HCT116 (cell line): ENCODE data around the gene NCKAP5. TPM values are rescaled to one million over a fixed set of nuclear protein-coding genes. Genes with fewer than 3 reads are reported as not detected.

Source experiments
- ATAC-seq: fragments of 200-7000 bp; cut with Tn5 transposase; 2 replicates; pipeline ENCODE4 v1.9.1; 2020; ENCODE audit warnings: mild to moderate bottlenecking, moderate library complexity
- BruUV-seq: library from RNA; stranded (reverse); fragments of 400-500 nt; replicated peaks from 2 replicates; lab custom pipeline; 2021; lab: Mats Ljungman, UMichigan
- CTCF ChIA-PET: fragments of 300-600 bp; sonication (Branson Sonifier 250); formaldehyde crosslinking; loops from one replicate; lab custom pipeline; 2021; ENCODE audit warnings: antibody characterized with exemption; lab: Charles Lee
- POLR2A ChIA-PET: fragments of 300-600, 350-600 bp; sonication (Branson Sonifier 250); formaldehyde crosslinking; loops from one replicate; lab custom pipeline; 2021; ENCODE audit warnings: antibody characterized with exemption; lab: Charles Lee
- RAD21 ChIA-PET, 2 experiments: fragments of 300-600 bp; sonication (Branson Sonifier 250); formaldehyde crosslinking; loops; one replicate each; lab custom pipeline; 2023; ENCODE audit warnings: low total read pairs in 2 of 2; ENCODE audit not compliant: uncharacterized antibody in 2 of 2, unreplicated experiment in 2 of 2, low non-redundant PET in 1 of 2; lab: Charles Lee
- DNase-seq: peaks from one replicate; pipeline ENCODE4 v3.0.0-alpha.2; 2010; ENCODE audit warnings: low read depth, low spot score
- H2AFZ ChIP-seq: fragments of 200-600 bp; shearing (Covaris generic), sonication (generic); 2 replicates; pipeline ENCODE4 v1.6.1; 2017; ENCODE audit warnings: low read depth, mixed run types, mixed read lengths, antibody characterized with exemption, low read length; ENCODE audit not compliant: poor library complexity, severe bottlenecking
- H3K27ac ChIP-seq: 2 replicates; pipeline ENCODE4 v1.5.1; 2012; ENCODE audit warnings: low read depth, low read length
- H3K27me3 ChIP-seq: fragments of 200-600 bp; sonication (generic); 2 replicates; pipeline ENCODE4 v1.6.1; 2016; ENCODE audit warnings: mixed run types, low read length, mixed read lengths; ENCODE audit not compliant: insufficient read depth
- H3K36me3 ChIP-seq, 2 experiments: fragments of 200-500 bp in 1 of 2; fragments of 200-600 bp in 1 of 2; sonication (Bioruptor generic) in 1 of 2; sonication (generic) in 1 of 2; 2 replicates each; pipeline versions ENCODE4 v1.5.1 to v1.6.1; 2014 to 2016; ENCODE audit warnings: low read length in 2 of 2, inconsistent platforms in 1 of 2, mixed read lengths in 1 of 2, mixed run types in 1 of 2; ENCODE audit not compliant: insufficient read depth in 2 of 2, control insufficient read depth in 1 of 2
- H3K4me1 ChIP-seq, 2 experiments: fragments of 200-600 bp in 1 of 2; sonication (generic) in 1 of 2; 2 replicates each; pipeline versions ENCODE4 v1.5.1 to v1.6.1; 2012 to 2017; ENCODE audit warnings: low read length in 2 of 2, inconsistent platforms in 1 of 2, mild to moderate bottlenecking in 1 of 2, mixed read lengths in 1 of 2, mixed run types in 1 of 2, moderate library complexity in 1 of 2; ENCODE audit not compliant: insufficient read depth in 2 of 2, control insufficient read depth in 1 of 2
- H3K4me2 ChIP-seq: fragments of 200-600 bp; sonication (generic); 2 replicates; pipeline ENCODE4 v1.6.1; 2017; ENCODE audit warnings: mixed run types, low read length, mixed read lengths
- H3K4me3 ChIP-seq, 2 experiments: fragments of 200-600 bp in 1 of 2; sonication (generic) in 1 of 2; replicated peaks in 1 of 2; 2 replicates each; pipeline ENCODE4 v1.5.1; 2011 to 2016; ENCODE audit warnings: low read length in 2 of 2, control low read depth in 1 of 2, low read depth in 1 of 2, mild to moderate bottlenecking in 1 of 2, mixed read lengths in 1 of 2, mixed run types in 1 of 2
- H3K79me2 ChIP-seq: fragments of 200-600 bp; sonication (generic); 2 replicates; pipeline ENCODE4 v1.6.1; 2017; ENCODE audit warnings: mild to moderate bottlenecking, mixed run types, low read length, moderate library complexity, mixed read lengths; ENCODE audit not compliant: insufficient read depth
- H3K9ac ChIP-seq: fragments of 200-600 bp; sonication (generic); 2 replicates; pipeline ENCODE4 v1.6.1; 2016; ENCODE audit warnings: low read length, mixed read lengths
- H3K9me2 ChIP-seq: fragments of 200-600 bp; sonication (generic), shearing (Covaris generic); 2 replicates; pipeline ENCODE4 v1.6.1; 2017; ENCODE audit warnings: mixed run types, mild to moderate bottlenecking, moderate library complexity; ENCODE audit not compliant: insufficient read depth
- H3K9me3 ChIP-seq, 2 experiments: fragments of 200-500 bp in 1 of 2; fragments of 200-600 bp in 1 of 2; sonication (Bioruptor generic) in 1 of 2; sonication (generic) in 1 of 2; 2 replicates each; pipeline ENCODE4 v1.6.1; 2014 to 2017; ENCODE audit warnings: low read length in 2 of 2, mixed read lengths in 2 of 2, inconsistent platforms in 1 of 2, low read depth in 1 of 2, mild to moderate bottlenecking in 1 of 2, mixed run types in 1 of 2, moderate library complexity in 1 of 2; ENCODE audit not compliant: control insufficient read depth in 1 of 2, insufficient read depth in 1 of 2
- H4K20me1 ChIP-seq: fragments of 200-600 bp; sonication (generic), shearing (Covaris generic); 2 replicates; pipeline ENCODE4 v1.6.1; 2017; ENCODE audit warnings: mixed run types, mild to moderate bottlenecking, moderate library complexity; ENCODE audit not compliant: insufficient read depth
- ATF3 ChIP-seq: IDR thresholded peaks from 2 replicates; pipeline ENCODE4 v1.6.1; 2012
- CBX3 ChIP-seq: IDR thresholded peaks from 2 replicates; pipeline ENCODE4 v1.6.1; 2012; ENCODE audit warnings: low read depth
- EGR1 ChIP-seq: IDR thresholded peaks from 2 replicates; pipeline ENCODE4 v1.6.1; 2012; ENCODE audit warnings: low read depth
- EZH2 ChIP-seq: fragments of 200-600 bp; sonication (generic); IDR thresholded peaks from 2 replicates; pipeline ENCODE4 v1.6.1; 2017; ENCODE audit warnings: antibody characterized with exemption, mixed run types
- FOSL1 ChIP-seq: IDR thresholded peaks from 2 replicates; pipeline ENCODE4 v1.6.1; 2012; ENCODE audit warnings: low read depth
- JUND ChIP-seq: IDR thresholded peaks from 2 replicates; pipeline ENCODE4 v1.6.1; 2012
- MAX ChIP-seq: IDR thresholded peaks from 2 replicates; pipeline ENCODE4 v1.6.1; 2012
- POLR2A ChIP-seq: IDR thresholded peaks from 2 replicates; pipeline ENCODE4 v1.7.0; 2011; ENCODE audit warnings: borderline replicate concordance; ENCODE audit not compliant: insufficient read depth, insufficient read length; ENCODE audit errors: extremely low read depth
- REST ChIP-seq: IDR thresholded peaks from 2 replicates; pipeline ENCODE4 v1.6.1; 2012; ENCODE audit warnings: low read depth
- SP1 ChIP-seq: IDR thresholded peaks from 2 replicates; pipeline ENCODE4 v1.6.1; 2012; ENCODE audit warnings: low read depth
- SRF ChIP-seq: IDR thresholded peaks from 2 replicates; pipeline ENCODE4 v1.6.1; 2012; ENCODE audit warnings: low read depth
- YY1 ChIP-seq: IDR thresholded peaks from 2 replicates; pipeline ENCODE4 v1.6.1; 2011; ENCODE audit warnings: low read length, low read depth, moderate library complexity, mild to moderate bottlenecking; ENCODE audit not compliant: insufficient replicate concordance; ENCODE audit errors: extremely low read depth
- ZBTB33 ChIP-seq: IDR thresholded peaks from 2 replicates; pipeline ENCODE4 v1.6.1; 2011; ENCODE audit warnings: mild to moderate bottlenecking, low read length, moderate library complexity; ENCODE audit not compliant: insufficient replicate concordance; ENCODE audit errors: extremely low read depth
- ZNF274 ChIP-seq: fragments of 200-500 bp; sonication (Bioruptor generic); IDR thresholded peaks from 2 replicates; pipeline ENCODE4 v1.6.1; 2014; ENCODE audit warnings: mild to moderate bottlenecking, low read depth, low read length, inconsistent platforms
- intact Hi-C: fragments of 100-400 bp; cut with micrococcal nuclease; formaldehyde crosslinking; loops from 2 replicates; pipeline ENCODE4 v1.10.0; 2022
- total RNA-seq: library from RNA; stranded (reverse); gene quantifications from one replicate; pipeline ENCODE4 v1.2.1, GENCODE V29; 2021; ENCODE audit not compliant: unreplicated experiment

Gene NCKAP5
- total RNA-seq, 1 experiment from 2014 or later: 0.30 TPM

DNA sequence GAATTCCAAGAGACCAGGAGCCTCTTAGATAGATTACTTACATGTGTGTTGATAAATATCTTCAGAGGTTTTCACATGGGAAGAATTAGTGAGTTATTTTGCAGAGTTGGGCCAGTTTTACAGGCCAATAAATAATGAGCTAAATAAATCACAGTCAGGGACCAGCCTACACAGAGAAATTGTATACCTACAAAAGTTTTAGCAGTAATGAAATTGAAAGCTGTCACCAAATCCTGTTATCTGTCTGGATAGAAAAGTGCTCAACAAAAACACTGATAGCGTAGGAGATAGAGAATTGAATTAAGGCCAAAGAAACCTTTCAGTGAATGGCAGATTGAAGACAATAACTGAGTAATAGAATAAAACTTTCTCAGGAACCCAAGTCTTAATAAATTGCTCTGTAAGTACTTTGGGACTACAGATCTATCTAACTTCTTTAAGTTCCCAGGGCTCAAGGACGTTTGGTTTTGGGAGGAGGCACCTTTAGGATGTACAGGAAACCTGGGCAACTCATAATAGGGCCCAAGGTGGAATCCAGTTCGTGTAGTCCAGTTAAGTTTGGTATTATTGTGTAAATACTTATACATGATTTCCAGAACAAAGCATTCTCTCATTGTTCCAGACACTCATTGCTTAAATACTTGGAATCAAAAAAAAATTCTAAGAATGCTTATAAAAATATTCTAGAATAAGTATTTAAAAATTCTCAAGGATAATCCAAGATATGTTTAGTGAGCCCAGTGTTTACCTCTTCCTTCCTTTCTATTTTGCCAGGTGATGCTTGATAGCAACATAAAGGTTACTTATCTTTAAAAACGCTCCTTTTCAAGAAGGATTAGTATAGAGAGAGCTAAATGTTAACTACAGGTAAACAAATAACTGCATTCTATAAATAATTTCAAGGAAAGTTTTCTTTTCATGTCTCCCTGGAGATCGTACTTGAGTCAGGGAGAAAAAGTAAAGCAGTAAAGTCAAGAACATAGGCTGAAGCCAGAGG lies 134.5 kb downstream of the NCKAP5 start (continued):
- TF ChIP-seq MAX (no peak), ZNF274 (no peak), YY1 (no peak), EGR1 (no peak), CBX3 (no peak), REST (no peak), JUND (no peak)

DNA sequence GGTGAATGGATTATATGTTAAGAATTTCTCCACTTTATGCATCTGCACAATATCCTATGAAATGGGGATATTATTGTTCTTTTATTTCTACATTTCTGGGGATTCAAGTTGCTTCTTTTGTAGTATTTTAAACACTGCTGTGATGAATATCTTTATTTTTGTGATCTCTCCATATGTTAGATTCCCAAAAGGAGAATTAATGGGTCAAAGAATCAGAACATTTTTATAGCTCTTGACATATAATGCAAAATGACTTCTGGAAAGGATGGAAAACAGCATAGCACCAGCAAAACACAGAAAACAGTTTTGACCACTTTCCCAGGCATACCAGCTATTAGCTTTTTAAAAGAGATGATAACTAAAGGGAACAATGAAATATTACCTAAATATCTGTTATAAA lies 135.5 kb downstream of the NCKAP5 start:
- H3K9me3 ChIP-seq: no peaks in the 10 kb centered on the region
- no peaks in the 10 kb centered on the region for H3K79me2 ChIP-seq
- H3K9me2 ChIP-seq: no peaks in the 10 kb centered on the region
- no peak overlapping the region for H2AFZ ChIP-seq
- no peak overlapping the region for H3K4me3 ChIP-seq
- ChIA-PET CTCF (no interaction called here), POLR2A (no interaction called here)
- no peak overlapping the region for H3K9ac ChIP-seq
- intact Hi-C loops: no loop called here
- no peaks in the 10 kb centered on the region for H4K20me1 ChIP-seq
- no peak for DNase-seq
- no peaks in the 10 kb centered on the region for H3K36me3 ChIP-seq
- TF ChIP-seq REST (no peak), SRF (no peak), POLR2A (no peak), EZH2 (no peak), MAX (no peak), FOSL1 (no peak), ATF3 (no peak), ZBTB33 (no peak), SP1 (no peak)
- TF ChIP-seq, all 23 proteins: peak for 0
- no peaks in the 10 kb centered on the region for H3K4me1 ChIP-seq
- no peak for ATAC-seq
- H3K4me2 ChIP-seq: no peak overlapping the region
- no peaks in the 10 kb centered on the region for H3K27me3 ChIP-seq
- no TSS peak for BruUV-seq
- H3K27ac ChIP-seq: no peak overlapping the region
- RAD21 ChIA-PET: no interaction called here
